CD4-positive, alpha-beta T cell (primary cell): ENCODE data around the gene HSPA1B. TPM values are rescaled to one million over a fixed set of nuclear protein-coding genes. Genes with fewer than 3 reads are reported as not detected.
"Not testable (repeated sequence)": the region's sequence is repeated elsewhere in the genome, so short reads cannot be mapped to it uniquely, and the experiment has no call there.

Experiments
- ATAC-seq: fragments of 200-7000 bp; cut with Tn5 transposase; one replicate; pipeline ENCODE4 v1.10.0; 2022; ENCODE audit warnings: mild to moderate bottlenecking; ENCODE audit not compliant: poor library complexity
- CTCF ChIA-PET: fragments of 350-600 bp; sonication (Branson Sonifier 250); formaldehyde crosslinking; loops from one replicate; lab custom pipeline; 2021; ENCODE audit warnings: antibody characterized with exemption, inconsistent platforms; lab: Charles Lee
- POLR2A ChIA-PET: fragments of 350-600 bp; sonication (Branson Sonifier 250); formaldehyde crosslinking; loops from one replicate; lab custom pipeline; 2021; ENCODE audit warnings: antibody characterized with exemption, inconsistent platforms; lab: Charles Lee
- DNase-seq, 14 experiments: peaks; one replicate each; pipeline ENCODE4 v3.0.0-alpha.2; 2013 to 2020; ENCODE audit warnings: mixed read lengths in 2 of 14
- H3K27ac ChIP-seq, 2 donors: one replicate each; pipeline versions ENCODE4 v1.5.1 to v1.7.0; 2013; ENCODE audit warnings: low read length in 2 of 2, low read depth in 1 of 2, mild to moderate bottlenecking in 1 of 2
- H3K27me3 ChIP-seq, 2 experiments: 1 replicate in 1 of 2; 2 replicates in 1 of 2; pipeline versions ENCODE4 v1.6.1 to v1.7.0; 2013; ENCODE audit warnings: low read length in 2 of 2, control low read depth in 1 of 2, mild to moderate bottlenecking in 1 of 2, moderate library complexity in 1 of 2; ENCODE audit not compliant: insufficient read depth in 2 of 2, control insufficient read depth in 1 of 2
- H3K36me3 ChIP-seq: one replicate; pipeline ENCODE4 v1.6.1; 2013; ENCODE audit warnings: low read length, control low read depth; ENCODE audit not compliant: insufficient read depth
- H3K4me1 ChIP-seq: one replicate; pipeline ENCODE4 v1.6.1; 2013; ENCODE audit warnings: low read length, control low read depth; ENCODE audit not compliant: insufficient read depth
- H3K4me3 ChIP-seq: one replicate; pipeline ENCODE4 v1.5.1; 2013; ENCODE audit warnings: mild to moderate bottlenecking, low read length, moderate library complexity
- H3K9me3 ChIP-seq, 2 experiments: 1 replicate in 1 of 2; 2 replicates in 1 of 2; pipeline versions ENCODE4 v1.6.1 to v1.7.0; 2013; ENCODE audit warnings: low read length in 2 of 2, mild to moderate bottlenecking in 2 of 2, control low read depth in 1 of 2, moderate library complexity in 1 of 2; ENCODE audit not compliant: control insufficient read depth in 1 of 2, insufficient read depth in 1 of 2
- H3K27ac Mint-ChIP-seq: one replicate; pipeline ENCODE4 v1.8.0; 2020; ENCODE audit warnings: mixed read lengths
- H3K27me3 Mint-ChIP-seq: one replicate; pipeline ENCODE4 v1.8.0; 2021; ENCODE audit warnings: mixed read lengths
- H3K36me3 Mint-ChIP-seq: one replicate; pipeline ENCODE4 v1.8.0; 2021; ENCODE audit warnings: low read depth, mixed read lengths
- H3K4me1 Mint-ChIP-seq: one replicate; pipeline ENCODE4 v1.8.0; 2021; ENCODE audit warnings: low read depth, mixed read lengths
- H3K4me3 Mint-ChIP-seq: one replicate; pipeline ENCODE4 v1.8.0; 2020; ENCODE audit warnings: mild to moderate bottlenecking, mixed read lengths
- H3K9me3 Mint-ChIP-seq: one replicate; pipeline ENCODE4 v1.8.0; 2020; ENCODE audit warnings: mixed read lengths
- intact Hi-C, 2 experiments: fragments of 100-400 bp; cut with DNase I in 1 of 2; cut with micrococcal nuclease in 1 of 2; formaldehyde crosslinking; loops; one replicate each; pipeline versions ENCODE4 v1.15.1 to v1.9.0; 2023 to 2025; cut with DNase I, micrococcal nuclease
- total RNA-seq, 174 experiments: library from RNA in 2 of 174; stranded (reverse) in 2 of 174; gene quantifications; one replicate each; pipeline ENCODE4 v1.2.3 and lab custom pipeline; 2021 to 2026
- TF ChIP-seq, protein P1 (sequence below): fragments of 200-600 bp; IDR thresholded peaks from one replicate; pipeline ENCODE4 v1.8.0; 2022; ENCODE audit warnings: antibody characterized with exemption, mild to moderate bottlenecking

HSPA1B gene
- total RNA-seq, 2 experiments from 2014 or later, result 8.3 to 9.8 TPM

DNA sequence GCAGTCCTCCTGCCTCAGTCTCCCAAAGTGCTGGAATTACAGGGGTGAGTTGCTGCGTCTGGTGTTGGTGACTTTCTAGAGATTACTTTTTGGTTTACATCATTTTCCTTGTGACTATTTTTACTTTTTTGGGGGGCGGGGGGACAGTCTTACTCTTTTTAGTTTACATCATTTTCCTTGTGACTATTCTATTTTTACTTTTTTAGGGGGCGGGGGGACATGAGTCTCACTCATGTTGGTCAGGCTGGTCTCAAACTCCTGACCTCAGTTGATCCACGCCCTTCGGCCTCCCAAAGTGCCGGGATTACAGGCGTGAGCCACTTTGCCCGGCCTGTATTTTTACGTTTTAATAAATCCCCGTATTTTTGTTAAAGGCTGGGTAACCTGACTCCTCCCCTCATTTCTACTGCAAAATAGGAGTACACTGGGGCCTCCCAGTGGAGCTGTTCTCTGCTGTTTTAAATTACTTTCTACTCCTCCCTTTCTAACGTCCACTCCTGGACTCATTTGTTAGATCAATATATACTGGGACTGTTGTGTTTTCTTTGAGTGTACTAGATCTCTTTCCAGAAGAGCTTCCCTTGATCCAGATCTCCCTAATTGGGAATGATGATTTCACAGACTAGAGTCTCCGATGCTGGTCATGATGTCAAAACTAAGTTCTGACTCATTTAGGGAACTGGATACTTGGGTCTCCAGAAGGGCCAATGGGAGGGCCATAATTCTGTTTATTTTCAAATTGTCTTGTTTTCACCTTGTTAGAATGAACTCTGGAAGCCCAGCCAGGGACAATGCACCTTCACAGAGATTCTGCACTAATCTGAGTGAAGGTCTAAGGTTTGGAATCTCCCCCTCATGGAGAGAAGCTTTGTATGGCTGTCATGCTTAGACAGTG, 9.2 kb downstream of the HSPA1B start:
- intact Hi-C loops, result loop anchor here in 1 of 2 experiments (10.0 kb wide), 1 partner anchor 252 kb away; the partner anchor contains the start of genes LST1 and LTB
- ATAC-seq (peak; percentile 45), DNase-seq (peak in 3 of 14 experiments; percentile 43 to 57 (median 57))
- Histone ChIP-seq H3K4me3 (peak overlapping the region; percentile 94), H3K4me1 (peaks cover 51% of the 10 kb centered on the region), H3K27ac (peak overlapping the region; percentile 38 to 97), H3K27me3 (no peaks in the 10 kb centered on the region), H3K9me3 (no peaks in the 10 kb centered on the region), H3K36me3 (peaks cover 50% of the 10 kb centered on the region)
- CTCF ChIA-PET, result interaction anchor here (1.2 to 1.3 kb wide), 2 partner anchors 9 to 55 kb away, joined by 3 to 7 read pairs; partner anchors contain the start of gene HSPA1B
- H3K27ac Mint-ChIP-seq, result peak overlapping the region; percentile 98
- TF ChIP-seq, protein P1, sequence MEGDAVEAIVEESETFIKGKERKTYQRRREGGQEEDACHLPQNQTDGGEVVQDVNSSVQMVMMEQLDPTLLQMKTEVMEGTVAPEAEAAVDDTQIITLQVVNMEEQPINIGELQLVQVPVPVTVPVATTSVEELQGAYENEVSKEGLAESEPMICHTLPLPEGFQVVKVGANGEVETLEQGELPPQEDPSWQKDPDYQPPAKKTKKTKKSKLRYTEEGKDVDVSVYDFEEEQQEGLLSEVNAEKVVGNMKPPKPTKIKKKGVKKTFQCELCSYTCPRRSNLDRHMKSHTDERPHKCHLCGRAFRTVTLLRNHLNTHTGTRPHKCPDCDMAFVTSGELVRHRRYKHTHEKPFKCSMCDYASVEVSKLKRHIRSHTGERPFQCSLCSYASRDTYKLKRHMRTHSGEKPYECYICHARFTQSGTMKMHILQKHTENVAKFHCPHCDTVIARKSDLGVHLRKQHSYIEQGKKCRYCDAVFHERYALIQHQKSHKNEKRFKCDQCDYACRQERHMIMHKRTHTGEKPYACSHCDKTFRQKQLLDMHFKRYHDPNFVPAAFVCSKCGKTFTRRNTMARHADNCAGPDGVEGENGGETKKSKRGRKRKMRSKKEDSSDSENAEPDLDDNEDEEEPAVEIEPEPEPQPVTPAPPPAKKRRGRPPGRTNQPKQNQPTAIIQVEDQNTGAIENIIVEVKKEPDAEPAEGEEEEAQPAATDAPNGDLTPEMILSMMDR, result no peak
- H3K36me3 Mint-ChIP-seq, result peaks cover 71% of the 10 kb centered on the region
- no peaks in the 10 kb centered on the region for H3K27me3 Mint-ChIP-seq
- H3K4me3 Mint-ChIP-seq, result peak overlapping the region; percentile 96
- H3K4me1 Mint-ChIP-seq, result peaks cover 44% of the 10 kb centered on the region
- H3K9me3 Mint-ChIP-seq, result no peaks in the 10 kb centered on the region
- POLR2A ChIA-PET, result interaction anchor here (0.6 to 3.6 kb wide), 9 partner anchors 10 to 184 kb away, joined by 3 to 36 read pairs (median 5); partner anchors contain the start of genes ABHD16A, BAG6, DDAH2 and HSPA1B

DNA sequence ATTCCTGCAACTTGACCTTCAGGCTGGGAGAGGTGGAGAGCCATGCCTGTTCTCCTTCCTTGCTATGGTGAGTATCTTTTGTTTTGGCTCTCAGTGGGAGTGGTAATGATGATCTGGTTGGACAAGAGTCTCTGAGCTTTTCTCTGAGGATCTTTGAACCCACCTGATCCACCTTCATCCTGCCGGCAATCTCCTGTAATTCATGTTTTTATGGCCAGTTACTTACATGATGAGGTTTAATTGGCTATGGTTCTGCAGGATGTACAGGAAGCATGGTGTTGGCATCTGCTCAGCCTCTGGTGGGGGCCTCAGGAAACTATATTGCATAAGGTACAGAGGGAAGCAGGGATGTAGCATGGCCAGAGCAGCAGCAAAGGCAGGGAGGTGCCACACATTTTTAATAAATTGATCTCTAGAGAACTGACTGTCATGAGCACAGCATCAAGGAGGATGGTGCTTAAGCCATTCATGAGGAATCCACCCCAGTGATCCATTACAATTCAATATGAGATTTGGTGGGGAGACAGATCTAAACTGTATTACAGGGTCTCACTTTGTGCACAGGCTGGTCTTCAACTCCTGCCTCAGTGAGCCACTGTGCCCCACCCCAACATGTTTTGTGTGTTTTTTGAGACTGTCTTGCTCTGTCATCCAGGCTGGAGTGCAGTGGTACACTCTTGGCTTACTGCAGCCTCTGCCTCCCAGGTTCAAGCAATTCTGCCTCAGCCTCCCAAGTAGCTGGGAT, 10.0 kb downstream of the HSPA1B start:
- H3K27ac ChIP-seq, result peak overlapping the region; percentile 38 to 97
- peak overlapping the region; percentile 96 for H3K4me3 Mint-ChIP-seq
- H3K9me3 Mint-ChIP-seq, result no peaks in the 10 kb centered on the region
- H3K4me1 ChIP-seq, result peaks cover 48% of the 10 kb centered on the region
- ATAC-seq (no peak), DNase-seq (no peak)
- H3K36me3 ChIP-seq, result peaks cover 54% of the 10 kb centered on the region
- peak overlapping the region; percentile 98 for H3K27ac Mint-ChIP-seq
- ChIA-PET CTCF (interaction anchor here (1.3 to 2.2 kb wide), 2 partner anchors 10 to 26 kb away, joined by 3 to 6 read pairs; partner anchors contain the start of gene HSPA1B), POLR2A (interaction anchor here (0.6 to 3.6 kb wide), 8 partner anchors 11 to 185 kb away, joined by 3 to 36 read pairs (median 5); partner anchors contain the start of genes ABHD16A, BAG6, DDAH2 and NEU1)
- intact Hi-C loops, result loop anchor here in 1 of 2 experiments (10.0 kb wide), 1 partner anchor 253 kb away; the partner anchor contains the start of genes LST1 and LTB
- H3K4me1 Mint-ChIP-seq, result peaks cover 44% of the 10 kb centered on the region
- TF ChIP-seq, protein P1, result no peak
- H3K36me3 Mint-ChIP-seq, result peaks cover 71% of the 10 kb centered on the region
- H3K4me3 ChIP-seq, result peak overlapping the region; percentile 94
- H3K27me3 Mint-ChIP-seq, result no peaks in the 10 kb centered on the region
- H3K27me3 ChIP-seq, result no peaks in the 10 kb centered on the region
- H3K9me3 ChIP-seq, result no peaks in the 10 kb centered on the region

DNA sequence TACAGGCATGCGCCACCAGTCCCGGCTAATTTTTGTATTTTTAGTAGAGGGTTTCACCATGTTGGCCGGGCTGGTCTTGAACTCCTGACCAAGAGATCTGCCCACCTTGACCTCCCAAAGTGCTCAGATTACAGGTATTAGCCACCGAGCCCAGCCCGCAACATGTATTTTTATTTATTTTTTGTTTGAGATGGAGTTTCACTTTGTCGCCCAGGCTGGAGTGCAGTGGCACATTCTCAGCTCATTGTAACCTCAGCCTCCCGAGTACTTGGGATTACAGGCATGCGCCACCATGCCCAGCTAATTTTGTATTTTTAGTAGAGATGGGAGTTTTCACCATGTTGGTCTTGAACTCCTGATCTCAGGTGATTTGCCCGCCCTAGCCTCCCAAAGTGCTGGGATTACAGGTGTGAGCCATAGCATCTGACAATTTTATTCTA, 10.6 kb downstream of the HSPA1B start:
- not testable (repeated sequence) for ATAC-seq, H3K27me3 Mint-ChIP-seq, H3K9me3 Mint-ChIP-seq, H3K27me3 ChIP-seq, H3K9me3 ChIP-seq, H3K4me3 Mint-ChIP-seq, DNase-seq
- Histone ChIP-seq H3K36me3 (peaks cover 54% of the 10 kb centered on the region), H3K4me1 (peaks cover 47% of the 10 kb centered on the region), H3K4me3 (peak overlapping the region; percentile 94), H3K27ac (peak overlapping the region; percentile 23 to 27)
- Mint-ChIP-seq H3K27ac (peak overlapping the region; percentile 98), H3K36me3 (peaks cover 71% of the 10 kb centered on the region), H3K4me1 (peaks cover 44% of the 10 kb centered on the region)
- intact Hi-C loops, result loop anchor here in 1 of 2 experiments (10.0 kb wide), 1 partner anchor 253 kb away; the partner anchor contains the start of genes LST1 and LTB
- POLR2A ChIA-PET, result interaction anchor here (0.6 to 2.7 kb wide), 3 partner anchors 12 to 279 kb away, joined by 4 to 8 read pairs (median 4); partner anchors contain the start of gene NEU1
- CTCF ChIA-PET, result interaction anchor here (2.2 kb wide), 1 partner anchor 26 kb away, joined by 6 read pairs; no protein-coding TSS in a partner anchor
